ENCODE data around the gene DPRX. TPM values are rescaled to one million over a fixed set of nuclear protein-coding genes. Genes with fewer than 3 reads are reported as not detected.

DPRX gene, protein sequence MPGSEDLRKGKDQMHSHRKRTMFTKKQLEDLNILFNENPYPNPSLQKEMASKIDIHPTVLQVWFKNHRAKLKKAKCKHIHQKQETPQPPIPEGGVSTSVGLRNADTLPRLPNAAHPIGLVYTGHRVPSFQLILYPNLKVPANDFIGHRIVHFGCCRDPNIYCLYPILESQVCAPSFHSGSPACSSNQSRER
- not detected for polyA plus RNA-seq (ENCODE audit: insufficient read length in 4 of 4)

- DNase-seq (ENCODE audit: low read depth in 4 of 4, low spot score in 2 of 4) = no peak
These were observed at the start of gene DPRX for GRCh38 chr19:53631949-53632407. Gene DPRX, plus strand, starts transcription at chr19:53631999. Its CDS starts 108 bp downstream, at chr19:53632107.

DNA sequence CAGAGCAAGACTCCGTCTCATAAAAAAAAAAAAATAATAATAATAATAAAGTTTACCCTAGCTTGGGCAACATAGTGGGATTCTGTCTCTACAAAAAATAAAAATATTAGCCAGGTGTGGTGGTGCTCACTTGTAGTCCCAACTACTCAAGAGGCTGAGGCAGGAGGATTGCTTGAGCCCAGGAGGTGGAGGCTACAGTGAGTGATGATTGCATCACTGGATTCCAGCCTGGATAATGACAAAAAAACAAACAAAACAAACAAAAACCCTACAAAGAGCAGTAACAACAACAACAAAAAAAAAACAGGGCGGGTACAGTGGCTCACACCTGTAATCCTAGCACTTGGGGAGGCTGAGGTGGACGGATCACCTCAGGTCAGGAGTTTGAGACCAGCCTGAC is 48.6 kb upstream of the DPRX start:
- DNase-seq (ENCODE audit: low read depth in 4 of 4, low spot score in 2 of 4) = no peak

GRCh38 chr19:53586277-53586691 is 45.5 kb upstream of the DPRX start:
- no peak for DNase-seq (ENCODE audit: low read depth in 4 of 4, low spot score in 2 of 4)

- DNase-seq (ENCODE audit: low read depth in 4 of 4, low spot score in 2 of 4) = no peak
These were observed 36.8 kb upstream of the DPRX start for GRCh38 chr19:53594811-53595509.

DNA sequence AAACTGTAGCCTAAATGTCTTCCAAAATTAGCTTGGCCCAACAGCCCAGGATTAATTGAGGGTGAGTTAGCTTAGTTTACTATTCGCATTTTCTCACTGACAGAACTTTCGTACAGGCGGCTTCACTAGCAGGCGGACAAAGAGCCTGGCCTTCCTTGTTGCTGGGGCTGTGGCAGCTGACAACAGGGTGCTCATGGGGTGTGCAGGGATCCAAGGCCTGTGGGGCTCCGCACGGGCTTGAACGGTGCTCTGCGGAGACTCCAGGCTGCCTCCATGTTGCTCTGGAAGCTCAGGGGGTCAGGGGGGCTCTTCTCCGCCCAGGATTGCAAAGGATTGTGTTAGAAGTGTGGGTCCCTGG is 36.3 kb upstream of the DPRX start:
- no peak for DNase-seq (ENCODE audit: low read depth in 4 of 4, low spot score in 2 of 4)

DNA sequence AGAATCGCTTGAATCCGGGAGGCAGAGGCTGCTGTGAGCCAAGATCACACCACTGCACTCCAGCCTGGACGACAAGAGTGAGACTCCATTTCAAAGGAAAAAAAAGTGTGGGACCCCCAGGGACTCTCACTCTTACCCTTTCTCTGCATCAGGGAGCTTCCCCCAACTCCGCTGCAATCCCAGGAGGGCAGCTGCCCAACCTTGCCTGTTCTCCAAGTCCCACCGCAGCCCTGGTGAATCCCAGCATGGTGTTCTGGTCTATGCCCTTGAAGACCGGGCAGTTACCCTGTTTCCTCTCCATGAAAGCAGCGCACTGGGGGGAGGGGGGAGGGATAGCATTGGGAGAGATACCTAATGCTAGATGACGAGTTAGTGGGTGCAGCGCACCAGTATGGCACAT is 35.7 kb upstream of the DPRX start:
- no peak for DNase-seq (ENCODE audit: low read depth in 4 of 4, low spot score in 2 of 4)

DNA sequence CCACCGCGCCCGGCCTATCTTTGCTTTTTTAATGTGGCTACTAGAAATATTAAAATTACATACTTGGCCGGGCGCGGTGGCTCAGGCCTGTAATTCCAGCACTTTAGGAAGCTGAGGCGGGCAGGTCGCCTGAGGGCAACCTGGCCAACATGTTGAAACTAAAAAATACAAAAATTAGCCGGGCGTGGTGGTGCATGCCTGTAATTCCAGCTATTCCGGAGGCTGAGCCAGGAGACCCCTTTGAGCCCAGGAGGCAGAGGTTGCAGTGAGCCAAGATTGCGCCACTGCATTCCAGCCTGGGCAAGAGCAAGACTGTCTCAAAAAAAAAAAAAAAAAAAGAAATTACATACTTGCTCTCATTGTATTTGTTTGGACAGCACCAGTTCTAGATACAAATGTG is 34.8 kb upstream of the DPRX start:
- DNase-seq (ENCODE audit: low read depth in 4 of 4, low spot score in 2 of 4) = no peak

DNA sequence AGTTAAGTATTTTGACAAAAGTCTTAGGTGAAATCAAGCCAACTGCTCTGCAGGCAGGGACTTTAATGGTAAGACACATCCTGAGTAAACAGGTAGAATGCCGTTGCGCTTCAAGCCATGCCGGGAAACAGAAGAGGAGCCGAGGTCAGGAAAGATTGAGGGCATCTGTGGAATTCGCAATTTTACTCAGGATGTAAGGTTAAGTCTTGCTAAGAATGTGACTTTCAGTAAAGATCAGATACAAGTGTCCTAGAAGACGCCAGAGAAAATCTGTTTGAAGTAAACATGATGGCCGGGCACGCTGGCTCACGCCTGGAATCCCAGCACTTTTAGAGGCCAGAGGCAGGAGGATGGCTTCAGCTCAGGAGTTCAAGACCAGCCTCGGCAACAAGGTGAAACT is 33.4 kb upstream of the DPRX start:
- DNase-seq (ENCODE audit: low read depth in 4 of 4, low spot score in 2 of 4) = no peak

DNA sequence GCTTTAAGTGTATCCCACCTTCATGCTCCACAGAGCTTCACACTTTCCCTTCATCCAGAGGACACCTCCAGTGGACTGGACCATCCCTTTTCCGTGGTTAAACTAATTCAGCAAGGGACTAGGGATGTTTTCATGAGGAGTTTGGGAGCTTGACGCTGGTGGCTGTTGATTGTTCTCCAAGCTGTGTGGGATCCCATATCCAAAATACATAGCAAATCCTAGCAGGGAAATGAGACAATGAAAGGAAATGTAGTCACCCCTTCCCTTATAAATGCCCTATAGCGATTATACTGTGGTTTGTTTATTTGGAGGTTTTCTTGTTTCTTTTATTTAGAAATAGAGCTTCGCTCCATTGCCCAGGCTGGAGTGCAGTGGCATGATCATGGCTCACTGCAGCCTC is 31.6 kb upstream of the DPRX start:
- DNase-seq (ENCODE audit: low read depth in 4 of 4, low spot score in 2 of 4) = no peak

DNA sequence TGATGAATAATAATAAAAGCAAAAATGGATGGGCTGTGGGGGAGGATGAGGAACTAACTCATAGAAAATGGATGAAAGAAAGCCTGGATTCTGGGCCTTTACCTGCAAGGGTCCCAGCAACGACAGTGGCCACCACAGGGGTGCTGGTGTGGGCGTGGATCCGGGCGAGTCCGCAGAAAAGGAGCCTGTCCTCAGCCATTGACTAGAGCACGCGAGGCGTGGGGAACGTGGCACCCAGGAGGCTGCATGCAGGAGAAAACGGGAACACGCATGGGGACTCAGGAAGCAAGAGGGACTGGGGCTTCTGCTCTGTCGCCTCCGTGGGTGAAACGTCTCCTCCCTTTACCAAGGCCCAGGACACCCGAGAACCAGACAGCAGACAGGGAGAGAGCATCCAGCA is 25.8 kb upstream of the DPRX start:
- DNase-seq (ENCODE audit: low read depth in 4 of 4, low spot score in 2 of 4) = no peak

- DNase-seq (ENCODE audit: low read depth in 4 of 4, low spot score in 2 of 4) = no peak
These were observed 23.4 kb upstream of the DPRX start for GRCh38 chr19:53608381-53608780.

DNA sequence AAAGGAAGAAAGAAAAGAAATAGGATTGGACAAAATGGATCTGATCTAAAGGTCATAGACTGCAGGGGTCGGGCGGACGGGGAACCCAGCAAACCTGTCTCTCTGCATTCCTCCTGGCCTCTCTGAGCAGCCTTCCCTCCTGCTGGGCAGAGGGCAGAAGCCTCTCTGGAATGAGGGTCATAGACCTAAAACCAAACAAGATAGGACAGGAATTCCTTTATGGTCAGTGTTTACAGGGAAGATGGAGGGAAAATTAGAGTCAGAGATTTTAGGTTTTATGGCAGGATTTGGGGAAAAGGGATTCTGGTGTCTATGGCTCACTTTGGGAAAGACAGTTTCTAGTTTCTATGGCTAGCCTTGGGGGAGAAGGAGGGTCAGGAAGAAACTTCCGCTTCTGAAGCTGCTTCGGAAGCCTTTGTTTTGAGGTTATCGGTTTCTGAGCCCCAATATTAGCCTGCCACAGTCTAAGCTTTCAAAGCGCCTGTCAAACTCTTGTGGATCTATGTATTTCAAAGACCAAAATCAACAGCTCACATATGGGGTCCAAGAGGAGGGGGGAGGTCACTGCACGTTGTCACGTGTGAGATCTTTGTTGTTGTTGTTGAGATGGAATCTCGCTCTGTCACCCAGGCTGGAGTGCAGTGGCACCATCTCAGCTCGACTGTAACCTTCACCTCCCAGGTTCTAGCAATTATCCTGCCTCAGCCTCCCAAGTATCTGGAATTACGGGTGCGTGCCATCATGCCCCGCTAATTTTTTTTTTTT is 18.9 kb upstream of the DPRX start:
- no peak for DNase-seq (ENCODE audit: low read depth in 4 of 4, low spot score in 2 of 4)

GRCh38 chr19:53621885-53622740 is 9.7 kb upstream of the DPRX start:
- no peak for DNase-seq (ENCODE audit: low read depth in 4 of 4, low spot score in 2 of 4)

GRCh38 chr19:53624771-53625545 is 6.8 kb upstream of the DPRX start:
- no peak for DNase-seq (ENCODE audit: low read depth in 4 of 4, low spot score in 2 of 4)

GRCh38 chr19:53626486-53626885 is 5.3 kb upstream of the DPRX start:
- no peak for DNase-seq (ENCODE audit: low read depth in 4 of 4, low spot score in 2 of 4)

GRCh38 chr19:53626976-53627375 is 4.8 kb upstream of the DPRX start:
- DNase-seq (ENCODE audit: low read depth in 4 of 4, low spot score in 2 of 4) = no peak

DNA sequence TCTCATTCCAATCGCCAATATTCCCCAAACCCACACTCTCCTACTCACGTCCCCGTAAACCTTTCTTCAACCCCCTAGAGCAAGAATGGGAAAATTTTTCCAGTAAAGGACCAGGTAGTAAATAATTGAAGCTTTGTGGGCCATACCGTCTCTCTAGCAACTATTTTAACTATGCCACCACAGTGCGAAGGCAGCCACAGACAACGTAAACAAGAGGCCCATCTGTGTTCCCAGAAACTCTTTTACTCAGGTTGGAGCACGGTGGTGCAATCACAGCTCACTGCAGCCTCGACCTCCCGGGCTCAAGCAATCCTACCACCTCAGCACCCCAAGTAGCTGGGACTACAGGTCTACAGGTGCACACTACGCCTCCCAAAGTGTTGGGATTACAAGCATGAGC is 3.0 kb downstream of the DPRX start:
- no peak for DNase-seq (ENCODE audit: low read depth in 4 of 4, low spot score in 2 of 4)

GRCh38 chr19:53639471-53639870 is 7.7 kb downstream of the DPRX start:
- DNase-seq (ENCODE audit: low read depth in 4 of 4, low spot score in 2 of 4) = no peak

DNA sequence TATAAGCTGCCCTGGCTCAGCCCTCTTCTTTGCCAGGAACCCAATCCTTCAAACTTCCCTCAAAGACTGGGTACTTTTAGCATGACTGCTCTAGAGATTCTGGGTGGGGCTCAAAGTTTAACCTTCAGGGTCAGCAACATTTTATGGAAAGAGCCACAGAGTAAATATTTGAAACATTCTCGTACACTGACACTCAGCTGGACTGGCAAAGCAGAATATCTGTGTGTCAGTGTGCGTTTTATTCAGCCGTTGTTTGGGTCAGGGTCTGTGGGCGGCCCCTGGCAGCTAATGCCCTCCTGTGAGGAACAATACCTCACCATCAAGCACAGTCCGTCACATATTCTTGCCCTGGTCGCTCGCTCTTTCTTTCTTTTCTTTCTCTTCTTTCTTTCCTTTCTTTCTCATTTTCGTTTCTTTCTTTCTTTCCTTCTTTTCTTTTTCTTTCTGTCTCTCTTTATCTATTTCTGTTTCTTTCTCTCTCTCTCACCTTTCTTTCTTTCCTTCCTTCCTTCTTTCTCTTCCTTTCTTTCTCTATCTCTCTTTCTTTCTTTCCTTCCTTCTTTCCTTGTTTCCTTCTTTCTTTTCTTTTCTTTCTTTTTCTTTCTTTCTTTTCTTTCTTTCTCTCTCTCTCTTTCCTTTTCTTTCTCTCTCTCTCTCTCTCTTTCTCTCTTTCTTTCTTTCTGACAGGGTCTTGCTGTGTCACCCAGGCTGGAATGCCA is 10.7 kb downstream of the DPRX start:
- DNase-seq (ENCODE audit: low read depth in 4 of 4, low spot score in 2 of 4) = no peak
